ENCODE data around the gene HOXA2.

DNA sequence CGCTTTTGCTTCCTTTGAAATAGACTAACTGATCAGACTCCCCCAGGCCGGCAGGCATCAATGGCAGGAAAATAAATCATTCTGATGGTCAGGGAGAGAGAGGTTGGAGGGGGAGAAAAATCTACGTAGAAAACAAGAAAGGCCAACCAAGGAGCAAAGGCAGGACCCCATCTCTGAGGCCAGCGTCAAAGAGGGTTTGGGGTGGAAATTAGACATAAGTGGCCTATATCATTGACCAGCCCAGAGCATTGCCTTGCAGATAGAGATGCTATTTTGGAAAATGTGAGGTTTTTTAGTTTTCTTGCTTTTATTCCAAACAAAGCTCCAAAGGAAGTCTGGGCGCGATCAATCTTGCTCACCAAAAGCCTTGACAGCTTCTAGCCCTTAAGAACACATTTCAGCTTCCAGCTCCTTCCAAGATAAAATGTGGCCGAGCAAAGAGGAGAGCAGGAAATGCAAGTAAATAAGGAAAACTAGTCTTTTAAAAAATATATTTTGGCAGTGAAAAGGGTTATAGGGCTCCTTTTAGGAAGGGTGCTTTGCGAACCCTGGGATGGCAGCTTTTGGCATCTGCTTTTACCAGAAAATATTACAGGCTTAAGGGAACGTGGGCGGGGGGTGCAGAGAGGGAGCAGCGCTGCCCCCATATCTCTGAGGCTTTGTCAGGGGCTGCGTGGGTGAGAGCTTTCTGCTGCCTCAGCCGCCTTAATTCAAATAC is 2.0 kb upstream of the HOXA2 start:
- TF ChIP-seq CTCF (conservative IDR thresholded peaks at IDR 0.05; ENCODE audit: low read length) (no peak), EZH2phosphoT487 (IDR thresholded peaks at IDR 0.05; ENCODE audit: borderline replicate concordance, low read depth, low read length) (no peak)

All from OCI-LY7 (cell line).